Measurements from ENCODE around the gene ERCC8.

DNA sequence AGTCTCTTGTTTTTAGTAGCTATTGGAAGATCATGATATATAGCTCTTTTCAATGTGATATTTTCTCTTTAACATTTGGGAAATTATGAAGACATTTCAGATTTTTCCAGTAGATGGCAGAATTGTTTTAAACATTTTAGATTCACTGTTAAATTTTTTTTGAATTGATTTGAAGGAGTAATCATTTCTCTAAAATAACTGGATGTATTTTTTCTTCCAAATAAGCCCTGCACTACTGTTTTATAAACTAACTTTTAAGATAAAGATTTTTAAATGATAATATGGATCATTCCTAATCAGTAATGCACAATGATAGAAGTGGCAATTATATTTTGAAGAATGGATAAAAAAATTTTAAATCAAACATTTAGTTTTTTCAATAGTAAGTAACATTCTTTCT lies 14.3 kb upstream of the ERCC8 start:
- TF ChIP-seq, protein P1, sequence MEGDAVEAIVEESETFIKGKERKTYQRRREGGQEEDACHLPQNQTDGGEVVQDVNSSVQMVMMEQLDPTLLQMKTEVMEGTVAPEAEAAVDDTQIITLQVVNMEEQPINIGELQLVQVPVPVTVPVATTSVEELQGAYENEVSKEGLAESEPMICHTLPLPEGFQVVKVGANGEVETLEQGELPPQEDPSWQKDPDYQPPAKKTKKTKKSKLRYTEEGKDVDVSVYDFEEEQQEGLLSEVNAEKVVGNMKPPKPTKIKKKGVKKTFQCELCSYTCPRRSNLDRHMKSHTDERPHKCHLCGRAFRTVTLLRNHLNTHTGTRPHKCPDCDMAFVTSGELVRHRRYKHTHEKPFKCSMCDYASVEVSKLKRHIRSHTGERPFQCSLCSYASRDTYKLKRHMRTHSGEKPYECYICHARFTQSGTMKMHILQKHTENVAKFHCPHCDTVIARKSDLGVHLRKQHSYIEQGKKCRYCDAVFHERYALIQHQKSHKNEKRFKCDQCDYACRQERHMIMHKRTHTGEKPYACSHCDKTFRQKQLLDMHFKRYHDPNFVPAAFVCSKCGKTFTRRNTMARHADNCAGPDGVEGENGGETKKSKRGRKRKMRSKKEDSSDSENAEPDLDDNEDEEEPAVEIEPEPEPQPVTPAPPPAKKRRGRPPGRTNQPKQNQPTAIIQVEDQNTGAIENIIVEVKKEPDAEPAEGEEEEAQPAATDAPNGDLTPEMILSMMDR (conservative IDR thresholded peaks at IDR 0.05), result peak; percentile 73
- no peak for TF ChIP-seq EZH2 (IDR thresholded peaks at IDR 0.05; ENCODE audit: low read depth)
